Right renal pelvis (tissue), 4 donors: ENCODE data around the gene VAV3. TPM values are rescaled to one million over a fixed set of nuclear protein-coding genes. Genes with fewer than 3 reads are reported as not detected.
"Not testable (repeated sequence)": the region's sequence is repeated elsewhere in the genome, so short reads cannot be mapped to it uniquely, and the experiment has no call there.

ENCODE experiments used
- DNase-seq, 4 donors: peaks; one replicate each; pipeline ENCODE4 v3.0.0-alpha.2; 2013; ENCODE audit warnings: low read depth in 4 of 4, low spot score in 3 of 4, missing footprints in 1 of 4
- polyA plus RNA-seq, 4 donors: library from polyadenylated mRNA; unstranded; fragments of 120-200 nt; gene quantifications; one replicate each; pipeline ENCODE4 v1.2.1, GENCODE V29; 2013; ENCODE audit not compliant: insufficient read length in 4 of 4

VAV3 gene
- polyA plus RNA-seq, 4 donors: 129 to 151 (median 145) TPM

DNA sequence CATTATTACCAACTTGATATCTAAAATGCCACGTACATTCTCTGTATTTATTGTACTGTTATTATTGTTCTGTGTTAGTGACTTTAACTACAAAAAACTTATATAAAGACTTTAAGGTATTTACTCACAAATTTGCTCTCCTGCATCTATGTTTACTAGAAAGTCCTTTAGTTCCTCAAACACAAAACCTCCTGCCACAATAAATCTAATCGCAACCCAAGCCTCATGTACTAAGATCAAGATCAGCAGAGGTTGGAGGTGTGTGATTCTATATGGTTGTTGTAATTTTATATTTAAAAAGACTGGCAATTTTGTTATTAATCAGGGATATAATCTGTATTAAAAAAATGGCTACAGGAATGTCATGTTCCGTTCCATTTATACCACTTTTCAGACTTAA is 68.6 kb downstream of the VAV3 start:
- no peak for DNase-seq

- DNase-seq: peak in 1 of 4 donors; percentile 16
These were observed 69.4 kb downstream of the VAV3 start for GRCh38 chr1:107895403-107896191.

DNA sequence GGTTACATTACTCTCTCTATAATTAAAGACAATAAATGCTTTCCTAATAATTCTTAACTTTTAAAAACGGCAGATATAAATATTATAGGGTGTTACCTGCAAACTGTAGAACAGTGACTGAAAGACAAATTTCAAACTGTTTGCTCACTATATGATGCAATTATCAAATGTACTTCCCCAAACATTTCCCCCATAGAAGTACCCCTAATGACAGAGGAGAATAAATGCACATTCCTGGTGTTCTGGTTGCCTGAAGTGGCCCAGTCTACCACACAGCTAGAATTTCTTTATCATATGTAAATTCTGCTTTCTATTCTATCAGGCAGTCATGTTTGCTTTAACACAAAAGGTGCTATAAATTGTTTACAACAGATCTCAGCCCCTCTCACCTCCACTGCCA is 70.4 kb downstream of the VAV3 start:
- no peak for DNase-seq

DNA sequence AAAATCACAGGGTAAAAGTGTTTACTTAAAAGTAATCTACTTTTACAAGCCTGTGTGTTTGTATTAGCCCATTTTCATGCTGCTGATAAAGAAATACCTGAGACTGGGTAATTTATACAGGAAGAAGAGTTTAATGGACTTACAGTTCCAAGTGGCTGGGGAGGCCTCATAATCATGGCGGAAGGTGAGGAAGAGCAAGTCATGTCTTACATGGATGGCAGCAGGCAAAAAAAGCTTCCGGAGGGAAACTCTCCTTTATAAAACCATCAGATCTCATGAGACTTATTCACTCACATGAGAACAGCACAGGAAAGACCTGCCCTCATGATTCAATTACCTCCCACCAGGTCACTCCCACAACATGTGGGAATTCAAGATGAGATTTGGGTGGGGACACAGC is 71.6 kb downstream of the VAV3 start:
- not testable (repeated sequence) for DNase-seq

DNA sequence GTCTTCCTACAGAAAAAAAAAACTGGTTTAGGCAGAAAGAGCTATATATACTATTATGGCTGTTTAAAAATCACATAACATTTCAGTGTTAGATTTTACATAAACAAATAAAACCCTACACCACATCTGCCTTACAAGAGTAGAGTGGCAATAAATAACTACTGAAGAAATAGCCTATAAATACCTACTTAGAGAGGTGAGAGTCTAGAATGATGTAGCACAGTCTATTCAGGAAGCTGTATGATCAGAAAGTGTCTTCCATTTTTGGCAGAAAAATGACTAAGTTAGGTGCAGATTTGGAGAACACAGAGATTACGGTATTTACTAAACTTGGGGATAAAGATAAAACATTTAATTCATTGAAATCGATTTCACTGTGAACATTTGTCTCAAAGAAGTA is 75.5 kb downstream of the VAV3 start:
- no peak for DNase-seq

GRCh38 chr1:107883562-107883961 is 81.4 kb downstream of the VAV3 start:
- no peak for DNase-seq

DNA sequence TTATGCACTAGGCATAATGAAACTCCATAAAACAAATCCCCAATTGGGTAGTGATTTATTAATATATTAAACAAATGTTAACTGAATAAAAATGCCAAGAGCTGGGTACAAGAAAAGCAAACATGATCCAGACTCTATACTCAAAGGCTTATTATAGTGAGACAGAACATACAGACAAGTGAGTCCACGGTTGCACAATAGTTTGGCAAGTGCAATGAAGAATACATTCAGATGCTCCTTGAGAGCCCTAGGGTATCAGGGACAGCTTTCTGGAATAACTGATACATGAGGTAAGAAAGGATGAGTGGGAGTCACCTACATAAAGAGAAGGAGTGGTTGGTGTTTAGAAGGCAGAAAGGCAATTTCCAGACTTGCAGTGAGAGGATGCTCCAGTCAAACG is 85.1 kb downstream of the VAV3 start:
- no peak for DNase-seq

GRCh38 chr1:107879346-107879745 is 85.6 kb downstream of the VAV3 start:
- no peak for DNase-seq

DNA sequence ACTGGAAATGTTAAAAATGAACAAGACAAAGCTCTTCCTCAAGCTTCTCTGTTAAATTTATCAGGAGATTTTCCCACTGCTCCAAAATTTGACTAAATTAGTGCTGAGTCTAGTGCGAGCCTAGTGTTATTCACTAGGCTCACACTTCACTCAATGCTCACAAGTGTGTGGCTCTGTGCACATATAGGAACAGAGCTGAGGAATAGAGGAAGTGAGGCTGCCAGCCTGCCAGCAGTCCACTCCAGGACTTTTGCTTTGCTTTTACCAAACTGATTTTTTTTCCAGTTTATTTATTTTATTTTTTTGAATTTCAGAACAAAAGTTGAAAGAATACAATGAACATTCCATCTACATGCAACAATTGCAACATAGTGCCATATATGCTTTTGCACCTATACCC is 87.2 kb downstream of the VAV3 start:
- DNase-seq: no peak

- DNase-seq: no peak
These were observed 87.9 kb downstream of the VAV3 start for GRCh38 chr1:107877092-107877491.

DNA sequence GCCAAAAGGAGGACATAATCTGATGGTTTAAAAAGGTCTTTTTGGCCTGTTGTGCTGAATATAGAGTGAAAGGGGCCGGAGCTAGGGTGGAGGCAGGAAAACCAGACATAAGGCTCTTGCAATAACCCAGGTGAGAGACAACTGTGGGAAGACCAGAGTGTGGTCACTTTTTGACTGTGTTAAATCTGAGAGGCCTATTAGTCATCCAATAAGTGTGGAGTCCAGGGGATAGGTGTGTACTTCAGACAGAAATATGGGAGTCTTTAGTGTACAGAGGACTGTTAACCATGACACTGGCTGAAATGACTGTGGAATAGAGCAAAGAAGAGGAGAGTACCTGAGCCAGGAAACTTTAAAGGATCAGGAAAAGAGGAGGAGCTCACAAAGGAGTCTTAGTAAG is 89.3 kb downstream of the VAV3 start:
- DNase-seq: no peak

DNA sequence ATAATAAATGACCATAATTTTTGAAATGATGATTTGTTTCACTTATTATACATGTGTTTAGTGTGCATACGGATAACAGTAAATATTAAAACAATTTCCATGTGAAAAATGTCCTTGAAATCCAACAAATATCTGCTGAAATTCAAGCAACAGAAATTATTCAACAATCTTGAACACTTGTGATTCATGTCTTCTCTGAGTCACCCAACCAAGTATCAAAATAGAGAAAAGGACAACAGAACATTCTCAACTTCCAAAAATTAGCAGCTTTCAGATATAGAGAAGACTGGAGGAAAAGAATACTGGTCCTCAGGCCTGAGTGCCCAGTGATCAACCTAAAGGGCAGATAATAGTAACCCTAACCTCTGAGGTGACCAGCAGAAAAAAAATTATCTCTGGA is 90.8 kb downstream of the VAV3 start:
- DNase-seq: no peak

DNA sequence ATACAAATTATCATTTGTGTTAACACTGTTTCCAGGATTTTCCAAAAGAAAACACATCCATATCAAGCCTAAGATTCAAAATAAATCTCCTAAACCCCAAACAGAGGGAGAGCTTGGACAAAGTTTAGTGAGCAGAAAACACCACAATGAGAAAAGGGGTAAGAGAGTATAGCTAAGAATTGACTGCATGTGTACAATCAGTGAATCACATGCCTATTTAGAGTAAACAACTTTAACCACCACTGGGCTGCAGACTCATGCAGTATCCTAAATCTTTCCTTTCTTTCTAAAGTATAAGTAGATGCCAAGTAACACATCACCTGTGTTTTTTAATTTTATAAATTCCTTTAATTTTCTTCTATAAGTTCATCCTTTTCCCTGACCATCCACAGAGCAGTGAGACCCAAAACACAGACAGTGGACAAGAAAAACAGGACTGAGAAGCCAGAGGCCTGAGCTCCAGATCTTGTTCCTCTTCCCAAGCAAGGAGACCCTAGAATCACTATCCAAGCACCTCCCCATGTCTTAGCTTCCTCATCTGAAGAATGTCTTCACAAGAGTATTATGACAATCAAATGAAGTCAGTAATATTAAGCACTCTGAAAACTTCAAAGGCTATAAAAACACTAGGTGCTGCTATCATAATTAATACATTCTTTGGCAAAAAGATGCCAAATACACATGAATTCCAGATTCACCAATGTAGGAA is 93.1 kb downstream of the VAV3 start:
- DNase-seq: no peak

GRCh38 chr1:107871259-107871658 is 93.7 kb downstream of the VAV3 start:
- DNase-seq: no peak

- DNase-seq: no peak
These were observed 94.3 kb downstream of the VAV3 start for GRCh38 chr1:107870696-107871095.

DNA sequence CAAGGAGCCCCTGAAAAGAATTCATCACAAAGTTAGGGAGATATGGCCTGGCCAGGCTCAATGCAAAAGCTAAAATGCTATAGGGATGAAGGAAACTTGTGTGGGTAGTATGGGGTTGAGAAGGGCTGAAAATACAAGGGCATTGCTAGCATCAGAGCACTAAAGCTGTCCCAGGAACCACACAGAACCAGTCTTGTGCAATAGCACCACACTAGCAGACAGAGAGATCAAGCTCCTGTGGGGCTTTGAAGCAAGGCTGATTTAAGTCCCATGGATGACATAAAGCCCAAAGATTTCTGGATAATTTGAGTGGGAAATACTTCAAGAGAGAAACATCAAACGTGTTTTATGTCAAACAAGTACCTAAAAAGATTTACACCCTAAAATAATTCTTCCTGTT is 97.1 kb downstream of the VAV3 start:
- DNase-seq: no peak

GRCh38 chr1:107867422-107867821 is 97.6 kb downstream of the VAV3 start:
- DNase-seq: no peak

DNA sequence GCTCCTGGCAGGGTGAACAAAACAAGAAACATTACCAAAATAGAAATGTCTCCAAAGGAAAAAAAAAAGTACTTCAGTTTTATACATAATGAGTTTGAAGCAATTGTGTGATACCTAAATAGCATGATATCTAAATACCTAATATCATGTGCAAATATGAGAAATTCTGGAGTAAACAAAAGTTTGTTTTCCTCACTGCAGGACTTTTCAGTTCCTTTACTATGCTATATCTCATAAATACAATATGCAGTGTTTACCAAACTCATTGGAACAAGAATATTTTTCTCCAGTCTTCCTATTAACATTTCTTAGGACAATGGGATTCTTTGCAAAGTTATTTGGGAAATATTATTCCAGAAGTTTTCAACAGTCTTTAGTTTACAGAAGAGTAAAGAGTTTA is 98.1 kb downstream of the VAV3 start:
- no peak for DNase-seq

GRCh38 chr1:107865627-107866026 is 99.4 kb downstream of the VAV3 start:
- no peak for DNase-seq

- no peak for DNase-seq
These were observed 101.6 kb downstream of the VAV3 start for GRCh38 chr1:107863342-107863741.

DNA sequence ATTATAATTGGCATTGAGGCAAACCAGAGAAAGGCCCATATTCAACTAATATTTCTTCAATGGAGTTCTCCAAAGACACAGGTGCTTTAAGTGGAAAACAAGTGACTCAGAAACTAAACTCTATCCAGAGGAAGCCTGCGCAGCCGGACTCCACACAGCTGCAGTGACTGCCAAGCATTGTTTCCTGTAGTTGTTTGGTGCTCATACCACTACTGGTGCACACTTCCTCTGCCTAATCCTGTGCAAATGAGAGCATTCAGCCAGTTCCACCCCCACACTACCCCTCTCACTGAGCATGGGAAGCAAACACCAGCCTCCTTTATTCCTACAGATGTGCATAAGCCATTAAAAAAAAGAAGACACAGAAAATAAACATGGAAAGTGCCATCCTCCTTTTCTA is 102.9 kb downstream of the VAV3 start:
- DNase-seq: no peak

DNA sequence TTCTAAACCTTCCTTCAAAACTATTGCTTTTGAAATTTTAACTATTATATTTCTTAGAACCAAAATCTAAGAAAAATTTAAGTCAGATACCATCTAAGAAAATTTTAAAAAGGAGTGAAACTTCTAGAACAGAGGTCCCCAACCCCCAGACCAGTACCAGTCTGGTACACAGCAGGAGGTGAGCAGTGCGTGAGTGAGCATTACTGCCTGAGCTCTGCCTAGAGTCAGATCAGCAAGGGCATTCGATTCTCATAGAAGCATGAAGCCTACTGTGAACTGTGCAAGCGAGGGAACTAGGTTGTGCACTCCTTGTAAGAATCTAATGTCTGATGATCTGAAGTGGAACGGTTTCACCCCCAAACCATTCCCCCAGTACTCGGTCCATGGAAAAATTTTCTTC is 106.7 kb downstream of the VAV3 start:
- no peak for DNase-seq
